ENCODE data around the gene MEIKIN. TPM values are rescaled to one million over a fixed set of nuclear protein-coding genes. Genes with fewer than 3 reads are reported as not detected.

Gene MEIKIN
- total RNA-seq, 3 donors from 2014 or later (not counting 1 experiment from before 2014, with no cell fraction given): 1.1 TPM; not detected in 2

DNA sequence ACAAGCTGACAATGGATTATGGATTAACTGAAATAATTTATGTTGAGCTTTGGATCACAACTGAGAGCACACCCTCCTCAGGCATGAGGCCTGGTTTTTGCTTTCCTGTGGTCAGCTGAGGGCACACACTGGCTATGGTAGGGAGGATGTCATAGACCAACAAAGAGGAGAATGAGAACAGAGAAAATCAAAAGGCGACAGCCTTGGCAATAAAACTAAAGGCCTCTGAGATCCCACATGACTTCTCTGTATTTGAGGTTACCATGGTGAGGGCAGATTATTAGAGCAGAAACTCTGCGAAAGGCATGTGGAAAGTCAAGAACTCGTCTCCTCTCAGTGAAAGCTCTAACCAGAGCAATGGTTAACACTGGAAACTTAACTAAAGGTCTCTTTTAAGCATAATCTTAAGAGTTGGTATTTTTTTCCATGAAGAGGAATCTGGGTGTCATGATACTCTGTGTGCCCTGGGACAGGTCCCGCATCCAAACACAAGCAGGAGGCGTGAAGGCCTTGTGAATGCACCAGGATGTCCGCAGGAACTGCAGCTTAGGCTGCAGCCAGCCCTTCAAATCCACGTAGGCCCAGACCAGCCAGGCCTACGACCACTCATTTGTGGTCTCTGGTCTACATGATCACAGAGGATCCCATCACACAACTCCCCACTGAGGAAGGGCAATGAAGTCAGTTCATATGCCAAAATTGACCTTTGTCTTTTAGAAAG is 12.4 kb upstream of the MEIKIN start:
- no peaks in the 10 kb centered on the region for H3K4me1 ChIP-seq (ENCODE audit: control insufficient read depth, insufficient read depth, low read length)
- DNase-seq (no peak), ATAC-seq (no peak)
- no peak overlapping the region for H3K4me3 ChIP-seq (ENCODE audit: low read length)
- no peaks in the 10 kb centered on the region for H3K36me3 Mint-ChIP-seq
- no peaks in the 10 kb centered on the region for H3K4me1 Mint-ChIP-seq
- no peaks in the 10 kb centered on the region for H3K36me3 ChIP-seq (ENCODE audit: control insufficient read depth, insufficient read depth, low read length)
- H3K27me3 Mint-ChIP-seq (ENCODE audit: low read depth in 2 of 2): peaks cover 0 to 3% of the 10 kb centered on the region in 2 donors
- H3K9me3 ChIP-seq (ENCODE audit: control insufficient read depth, insufficient read depth, low read length): no peaks in the 10 kb centered on the region
- intact Hi-C loops (cut with micrococcal nuclease): no loop called here
- H3K27ac Mint-ChIP-seq: no peak overlapping the region
- TF ChIP-seq, protein P1, sequence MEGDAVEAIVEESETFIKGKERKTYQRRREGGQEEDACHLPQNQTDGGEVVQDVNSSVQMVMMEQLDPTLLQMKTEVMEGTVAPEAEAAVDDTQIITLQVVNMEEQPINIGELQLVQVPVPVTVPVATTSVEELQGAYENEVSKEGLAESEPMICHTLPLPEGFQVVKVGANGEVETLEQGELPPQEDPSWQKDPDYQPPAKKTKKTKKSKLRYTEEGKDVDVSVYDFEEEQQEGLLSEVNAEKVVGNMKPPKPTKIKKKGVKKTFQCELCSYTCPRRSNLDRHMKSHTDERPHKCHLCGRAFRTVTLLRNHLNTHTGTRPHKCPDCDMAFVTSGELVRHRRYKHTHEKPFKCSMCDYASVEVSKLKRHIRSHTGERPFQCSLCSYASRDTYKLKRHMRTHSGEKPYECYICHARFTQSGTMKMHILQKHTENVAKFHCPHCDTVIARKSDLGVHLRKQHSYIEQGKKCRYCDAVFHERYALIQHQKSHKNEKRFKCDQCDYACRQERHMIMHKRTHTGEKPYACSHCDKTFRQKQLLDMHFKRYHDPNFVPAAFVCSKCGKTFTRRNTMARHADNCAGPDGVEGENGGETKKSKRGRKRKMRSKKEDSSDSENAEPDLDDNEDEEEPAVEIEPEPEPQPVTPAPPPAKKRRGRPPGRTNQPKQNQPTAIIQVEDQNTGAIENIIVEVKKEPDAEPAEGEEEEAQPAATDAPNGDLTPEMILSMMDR (IDR thresholded peaks at IDR 0.05): no peak
- H3K27ac ChIP-seq (ENCODE audit: low read length): no peak overlapping the region
- H3K9me3 Mint-ChIP-seq: no peaks in the 10 kb centered on the region
- WGBS (ENCODE audit: insufficient coverage): 91% methylated on average over 8 of the region's 8 CpGs
- H3K27me3 ChIP-seq (ENCODE audit: control insufficient read depth, insufficient read depth, low read length): no peaks in the 10 kb centered on the region
- H3K4me3 Mint-ChIP-seq: no peak overlapping the region

DNA sequence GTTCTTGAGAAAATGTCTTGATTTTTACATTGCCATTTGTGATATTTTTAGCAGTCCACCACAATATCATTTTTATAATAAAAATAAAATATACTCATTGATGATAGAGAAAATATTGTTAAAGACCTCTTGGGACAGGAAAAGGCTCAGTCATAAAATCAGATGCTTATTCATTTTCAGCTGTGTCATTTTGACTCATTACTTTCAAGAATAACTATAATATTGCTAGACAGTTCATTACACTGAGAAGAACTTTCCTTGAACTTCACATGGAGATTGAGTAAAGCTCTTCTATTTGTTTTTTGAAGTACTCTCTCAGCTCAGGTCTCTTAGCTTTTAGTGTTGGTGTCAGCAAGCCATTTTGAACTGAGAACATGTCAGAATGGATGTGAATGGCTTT is 8.5 kb upstream of the MEIKIN start:
- Histone ChIP-seq H3K36me3 (ENCODE audit: control insufficient read depth, insufficient read depth, low read length) (no peaks in the 10 kb centered on the region), H3K27ac (ENCODE audit: low read length) (no peak overlapping the region), H3K27me3 (ENCODE audit: control insufficient read depth, insufficient read depth, low read length) (no peaks in the 10 kb centered on the region), H3K4me1 (ENCODE audit: control insufficient read depth, insufficient read depth, low read length) (no peaks in the 10 kb centered on the region), H3K4me3 (ENCODE audit: low read length) (no peak overlapping the region), H3K9me3 (ENCODE audit: control insufficient read depth, insufficient read depth, low read length) (no peaks in the 10 kb centered on the region)
- Mint-ChIP-seq H3K4me3 (no peak overlapping the region), H3K36me3 (no peaks in the 10 kb centered on the region), H3K4me1 (no peaks in the 10 kb centered on the region), H3K9me3 (no peaks in the 10 kb centered on the region), H3K27me3 (ENCODE audit: low read depth in 2 of 2) (peaks cover 0 to 6% of the 10 kb centered on the region in 2 donors), H3K27ac (no peak overlapping the region)
- intact Hi-C loops (cut with micrococcal nuclease): no loop called here
- TF ChIP-seq, protein P1 (IDR thresholded peaks at IDR 0.05): no peak
- DNase-seq: no peak
- no peak for ATAC-seq

DNA sequence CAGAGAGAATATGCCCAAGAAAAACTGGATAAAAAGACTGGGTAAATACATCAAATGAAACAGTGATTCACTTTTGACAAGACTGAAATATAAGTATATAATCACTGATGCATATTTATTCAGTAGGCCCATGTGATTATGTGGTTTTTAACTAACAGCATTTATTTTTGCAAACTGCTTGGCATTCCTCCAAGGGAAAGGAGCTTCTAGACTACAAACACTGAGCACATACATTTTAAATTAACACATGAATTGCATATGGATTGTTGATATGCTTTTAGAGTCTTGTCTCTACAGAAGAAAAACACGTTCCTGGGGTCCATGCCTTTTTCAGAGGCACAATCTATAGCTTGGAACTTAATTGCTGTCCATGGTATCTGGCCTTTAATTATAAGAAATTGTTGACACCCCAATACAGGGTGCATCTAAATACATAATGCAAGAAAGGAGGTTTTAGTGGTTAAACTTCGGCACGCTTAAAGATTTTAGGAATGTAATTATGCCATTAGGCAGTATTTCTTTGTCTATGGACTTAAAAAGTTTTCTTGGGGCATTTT is 6.9 kb upstream of the MEIKIN start:
- no peak overlapping the region for H3K4me3 ChIP-seq (ENCODE audit: low read length)
- no peaks in the 10 kb centered on the region for H3K9me3 ChIP-seq (ENCODE audit: control insufficient read depth, insufficient read depth, low read length)
- DNase-seq: no peak
- no peaks in the 10 kb centered on the region for H3K9me3 Mint-ChIP-seq
- no peak overlapping the region for H3K27ac Mint-ChIP-seq
- WGBS (ENCODE audit: insufficient coverage): 90% methylated on average over 1 of the region's 3 CpGs
- no peak overlapping the region for H3K27ac ChIP-seq (ENCODE audit: low read length)
- ATAC-seq: no peak
- no peaks in the 10 kb centered on the region for H3K4me1 Mint-ChIP-seq
- no peaks in the 10 kb centered on the region for H3K36me3 ChIP-seq (ENCODE audit: control insufficient read depth, insufficient read depth, low read length)
- H3K4me1 ChIP-seq (ENCODE audit: control insufficient read depth, insufficient read depth, low read length): no peaks in the 10 kb centered on the region
- intact Hi-C loops (cut with micrococcal nuclease): no loop called here
- TF ChIP-seq, protein P1 (IDR thresholded peaks at IDR 0.05): no peak
- H3K27me3 Mint-ChIP-seq (ENCODE audit: low read depth in 2 of 2): peaks cover 0 to 7% of the 10 kb centered on the region in 2 donors
- H3K27me3 ChIP-seq (ENCODE audit: control insufficient read depth, insufficient read depth, low read length): no peaks in the 10 kb centered on the region
- H3K36me3 Mint-ChIP-seq: no peaks in the 10 kb centered on the region
- H3K4me3 Mint-ChIP-seq: no peak overlapping the region

DNA sequence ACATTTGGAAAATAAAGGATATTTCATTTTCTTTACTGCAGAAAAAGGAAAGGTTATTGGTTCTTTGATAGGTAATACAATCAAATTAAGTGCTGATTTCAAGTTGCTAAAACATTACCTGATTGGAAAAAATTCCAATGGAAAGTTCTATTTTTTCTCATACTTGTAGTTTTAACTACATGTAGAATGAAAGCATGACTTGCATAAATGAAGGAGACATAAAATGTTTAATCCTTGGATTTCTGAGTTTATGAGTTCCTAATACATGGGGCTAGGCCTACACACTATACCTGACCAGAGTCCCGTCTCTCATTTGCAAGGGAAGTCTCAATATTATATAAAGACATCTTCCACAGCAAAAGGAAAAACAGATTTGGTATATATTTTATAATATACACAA is 5.2 kb upstream of the MEIKIN start:
- Histone ChIP-seq H3K36me3 (ENCODE audit: control insufficient read depth, insufficient read depth, low read length) (no peaks in the 10 kb centered on the region), H3K4me3 (ENCODE audit: low read length) (no peak overlapping the region), H3K9me3 (ENCODE audit: control insufficient read depth, insufficient read depth, low read length) (no peaks in the 10 kb centered on the region), H3K4me1 (ENCODE audit: control insufficient read depth, insufficient read depth, low read length) (no peaks in the 10 kb centered on the region), H3K27ac (ENCODE audit: low read length) (no peak overlapping the region), H3K27me3 (ENCODE audit: control insufficient read depth, insufficient read depth, low read length) (no peaks in the 10 kb centered on the region)
- H3K27me3 Mint-ChIP-seq (ENCODE audit: low read depth in 2 of 2): peaks cover 0 to 7% of the 10 kb centered on the region in 2 donors
- no peaks in the 10 kb centered on the region for H3K4me1 Mint-ChIP-seq
- no peaks in the 10 kb centered on the region for H3K36me3 Mint-ChIP-seq
- DNase-seq (no peak), ATAC-seq (no peak)
- TF ChIP-seq, protein P1 (IDR thresholded peaks at IDR 0.05): no peak
- H3K9me3 Mint-ChIP-seq: no peaks in the 10 kb centered on the region
- H3K4me3 Mint-ChIP-seq: no peak overlapping the region
- intact Hi-C loops (cut with micrococcal nuclease): no loop called here
- H3K27ac Mint-ChIP-seq: no peak overlapping the region
- no CpG with 5 or more reads among the region's 1 CpG for WGBS (ENCODE audit: insufficient coverage)
